Measurements from ENCODE around the gene ZNF462.

- TF ChIP-seq CTCF (IDR thresholded peaks at IDR 0.05) = no peak
- TF ChIP-seq POLR2A (IDR thresholded peaks at IDR 0.05) = no peak
These were observed 171.9 kb downstream of the ZNF462 start for GRCh38 chr9:107034831-107035230.
